ENCODE results near the gene FUOM. TPM values are rescaled to one million over a fixed set of nuclear protein-coding genes. Genes with fewer than 3 reads are reported as not detected.

FUOM gene
- total RNA-seq: 10 to 100 TPM; 12.5 to 16.1 TPM

- WGBS, 2 donors: 4 to 7% methylated on average over 6 to 73 of the region's 83 CpGs
- peaks cover 0 to 1% of the 10 kb centered on the region in 2 donors for H3K36me3 ChIP-seq (replicated peaks in 1 of 2; ENCODE audit: insufficient read depth in 1 of 2, low read depth in 2 of 2)
- H3K9me3 ChIP-seq: no peaks in the 10 kb centered on the region
- H3K27ac ChIP-seq: peak within 1 kb of the TSS in 3 of 4 donors; percentile 64 to 73 (median 66)
- peaks cover 47% of the 10 kb centered on the region for H3K4me1 ChIP-seq
- TF ChIP-seq CTCF (IDR thresholded peaks at IDR 0.05): no peak
- TF ChIP-seq POLR2A (IDR thresholded peaks at IDR 0.05): peak in 1 of 3 donors; percentile 40
- no peaks in the 10 kb centered on the region for H3K27me3 ChIP-seq
- peak; percentile 49 for ATAC-seq
- DNase-seq: peak; percentile 41 to 59 (median 44)
- intact Hi-C loops (cut with DNase I): no loop called here
- peak within 1 kb of the TSS in 1 of 2 donors; percentile 45 for H3K4me3 ChIP-seq
These were observed at the start of gene FUOM for GRCh38 chr10:133357285-133358161. FUOM (minus strand) TSS chr10:133358019; CDS start chr10:133358007, 12 bp downstream.

GRCh38 chr10:133405844-133406527 is 48.2 kb upstream of the FUOM start:
- TF ChIP-seq CTCF (IDR thresholded peaks at IDR 0.05) (no peak), POLR2A (IDR thresholded peaks at IDR 0.05) (no peak)
- WGBS, 2 donors: 95 to 98% methylated on average over 8 of the region's 8 CpGs
- no peak overlapping the region for H3K4me3 ChIP-seq
- ATAC-seq: no peak
- peaks cover 5 to 15% of the 10 kb centered on the region in 2 donors for H3K36me3 ChIP-seq (replicated peaks in 1 of 2; ENCODE audit: insufficient read depth in 1 of 2, low read depth in 2 of 2)
- no peak for DNase-seq
- no peaks in the 10 kb centered on the region for H3K4me1 ChIP-seq
- no peaks in the 10 kb centered on the region for H3K27me3 ChIP-seq
- H3K27ac ChIP-seq: no peak overlapping the region
- intact Hi-C loops (cut with DNase I): no loop called here
- no peaks in the 10 kb centered on the region for H3K9me3 ChIP-seq

GRCh38 chr10:133405272-133405671 is 47.5 kb upstream of the FUOM start:
- TF ChIP-seq POLR2A (IDR thresholded peaks at IDR 0.05) (no peak), CTCF (IDR thresholded peaks at IDR 0.05) (no peak)
- Histone ChIP-seq H3K4me1 (no peaks in the 10 kb centered on the region), H3K4me3 (no peak overlapping the region), H3K27ac (no peak overlapping the region), H3K36me3 (replicated peaks in 1 of 2; ENCODE audit: insufficient read depth in 1 of 2, low read depth in 2 of 2) (peaks cover 5 to 12% of the 10 kb centered on the region in 2 donors), H3K9me3 (no peaks in the 10 kb centered on the region), H3K27me3 (no peaks in the 10 kb centered on the region)
- intact Hi-C loops (cut with DNase I): no loop called here
- WGBS, 2 donors: 40 to 48% methylated on average over 2 of the region's 2 CpGs
- ATAC-seq (no peak), DNase-seq (no peak)

GRCh38 chr10:133403784-133404183 is 46.0 kb upstream of the FUOM start:
- no peak for ATAC-seq
- Histone ChIP-seq H3K9me3 (no peaks in the 10 kb centered on the region), H3K36me3 (replicated peaks in 1 of 2; ENCODE audit: insufficient read depth in 1 of 2, low read depth in 2 of 2) (peaks cover 10 to 12% of the 10 kb centered on the region in 2 donors), H3K27ac (no peak overlapping the region), H3K4me1 (no peaks in the 10 kb centered on the region), H3K27me3 (no peaks in the 10 kb centered on the region), H3K4me3 (no peak overlapping the region)
- 93 to 94% methylated on average over 5 of the region's 5 CpGs for WGBS, 2 donors
- TF ChIP-seq POLR2A (IDR thresholded peaks at IDR 0.05): no peak
- no peak for TF ChIP-seq CTCF (IDR thresholded peaks at IDR 0.05)
- no peak for DNase-seq
- intact Hi-C loops (cut with DNase I): no loop called here

Measured in body of pancreas (tissue), 4 donors.